ENCODE results near the gene ZNF74. TPM values are rescaled to one million over a fixed set of nuclear protein-coding genes. Genes with fewer than 3 reads are reported as not detected.

The ZNF74 gene
- total RNA-seq, 1 donor from 2014 or later = 28.8 TPM

Other genes starting within 250 kb of the ZNF74 start
- not detected for gene CCDC188, start 243.1 kb upstream of the ZNF74 start, total RNA-seq (ENCODE audit: unreplicated experiment)
- gene RTN4R, start 125.8 kb upstream of the ZNF74 start, total RNA-seq (ENCODE audit: unreplicated experiment) = 19.0 TPM
- gene DGCR6L, start 74.1 kb upstream of the ZNF74 start, total RNA-seq (ENCODE audit: unreplicated experiment) = 54.2 TPM
- gene SCARF2, start 43.7 kb downstream of the ZNF74 start, total RNA-seq (ENCODE audit: unreplicated experiment) = 8.1 TPM
- 19.4 TPM for gene KLHL22, start 101.6 kb downstream of the ZNF74 start, total RNA-seq (ENCODE audit: unreplicated experiment)
- gene MED15, start 113.5 kb downstream of the ZNF74 start, total RNA-seq (ENCODE audit: unreplicated experiment) = 165 TPM

Measured in endothelial cell (in vitro differentiated cells).